WTC11 (cell line): ENCODE data around the gene CALHM4. TPM values are rescaled to one million over a fixed set of nuclear protein-coding genes. Genes with fewer than 3 reads are reported as not detected.

Experiments
- ATAC-seq: fragments of 200-7000 bp; cut with Tn5 transposase; 2 replicates; pipeline ENCODE4 v1.10.0; 2021; ENCODE audit warnings: mild to moderate bottlenecking, moderate library complexity
- CTCF ChIA-PET: fragments of 300-600 bp; sonication (Branson Sonifier 250); formaldehyde crosslinking; loops from one replicate; lab custom pipeline; 2021; ENCODE audit warnings: antibody characterized with exemption; lab: Charles Lee
- POLR2A ChIA-PET: fragments of 350-600 bp; sonication (Branson Sonifier 250); formaldehyde crosslinking; loops from one replicate; lab custom pipeline; 2021; ENCODE audit warnings: antibody characterized with exemption; lab: Charles Lee
- DNase-seq: peaks from one replicate; pipeline ENCODE4 v3.0.0; 2021; ENCODE audit warnings: low spot score
- H3K27ac Mint-ChIP-seq: 2 replicates; pipeline ENCODE4 v1.8.0; 2021; ENCODE audit warnings: mixed read lengths
- H3K27me3 Mint-ChIP-seq: 2 replicates; pipeline ENCODE4 v1.8.0; 2021; ENCODE audit warnings: low read depth, mild to moderate bottlenecking, moderate library complexity, mixed read lengths
- H3K36me3 Mint-ChIP-seq: 2 replicates; pipeline ENCODE4 v1.8.0; 2021; ENCODE audit warnings: mixed read lengths
- H3K4me1 Mint-ChIP-seq: 2 replicates; pipeline ENCODE4 v1.8.0; 2022; ENCODE audit warnings: mixed read lengths
- H3K4me3 Mint-ChIP-seq: 2 replicates; pipeline ENCODE4 v1.8.0; 2021; ENCODE audit warnings: mild to moderate bottlenecking, moderate library complexity, mixed read lengths
- H3K9me3 Mint-ChIP-seq: 2 replicates; pipeline ENCODE4 v1.8.0; 2021; ENCODE audit warnings: mixed read lengths
- ATF1 ChIP-seq: sonication (generic); formaldehyde crosslinking; IDR thresholded peaks from 2 replicates; pipeline ENCODE4 v1.8.1; 2023; ENCODE audit warnings: mild to moderate bottlenecking, moderate library complexity, missing genetic modification reagents
- CBFB ChIP-seq: sonication (generic); formaldehyde crosslinking; IDR thresholded peaks from 2 replicates; pipeline ENCODE4 v1.8.1; 2022; ENCODE audit warnings: mild to moderate bottlenecking, low read depth, missing genetic modification reagents
- ELF4 ChIP-seq: sonication (generic); formaldehyde crosslinking; IDR thresholded peaks from 2 replicates; pipeline ENCODE4 v1.8.1; 2022; ENCODE audit warnings: low read depth, mild to moderate bottlenecking, moderate library complexity, missing genetic modification reagents
- GABPB1 ChIP-seq: sonication (generic); formaldehyde crosslinking; IDR thresholded peaks from 2 replicates; pipeline ENCODE4 v1.8.1; 2023; ENCODE audit warnings: mild to moderate bottlenecking, missing genetic modification reagents
- GTF2I ChIP-seq: fragments of 250-450 bp; sonication (Bioruptor Pico); conservative IDR thresholded peaks from 2 replicates; pipeline ENCODE4 v1.4.0; 2021; ENCODE audit warnings: mild to moderate bottlenecking
- HMGA2 ChIP-seq: fragments of 250-450 bp; sonication (Bioruptor Pico); IDR thresholded peaks from 2 replicates; pipeline ENCODE4 v1.4.0; 2021; ENCODE audit warnings: mild to moderate bottlenecking, moderate library complexity
- JUN ChIP-seq: sonication (generic); formaldehyde crosslinking; IDR thresholded peaks from 2 replicates; pipeline ENCODE4 v1.8.0; 2023; ENCODE audit warnings: mild to moderate bottlenecking, missing genetic modification reagents
- MYBL2 ChIP-seq: sonication (generic); formaldehyde crosslinking; IDR thresholded peaks from 2 replicates; pipeline ENCODE4 v1.8.1; 2023; ENCODE audit warnings: mild to moderate bottlenecking, moderate library complexity, missing genetic modification reagents
- NFE2L1 ChIP-seq: sonication (generic); formaldehyde crosslinking; IDR thresholded peaks from 2 replicates; pipeline ENCODE4 v1.8.1; 2023; ENCODE audit warnings: missing genetic modification reagents
- NR2C2 ChIP-seq: sonication (generic); formaldehyde crosslinking; IDR thresholded peaks from 2 replicates; pipeline ENCODE4 v1.8.0; 2022; ENCODE audit warnings: mild to moderate bottlenecking, missing genetic modification reagents
- TEAD1 ChIP-seq: sonication (generic); formaldehyde crosslinking; IDR thresholded peaks from 2 replicates; pipeline ENCODE4 v1.8.0; 2022; ENCODE audit warnings: mild to moderate bottlenecking, missing genetic modification reagents
- TEAD4 ChIP-seq: sonication (generic); formaldehyde crosslinking; IDR thresholded peaks from 2 replicates; pipeline ENCODE4 v1.8.0; 2022; ENCODE audit warnings: mild to moderate bottlenecking, missing genetic modification reagents
- ZNF219 ChIP-seq: sonication (generic); formaldehyde crosslinking; IDR thresholded peaks from 2 replicates; pipeline ENCODE4 v1.8.0; 2023; ENCODE audit warnings: missing genetic modification reagents, mild to moderate bottlenecking, borderline replicate concordance
- ZNF232 ChIP-seq: sonication (generic); formaldehyde crosslinking; IDR thresholded peaks from 2 replicates; pipeline ENCODE4 v1.8.0; 2022; ENCODE audit warnings: mild to moderate bottlenecking, missing genetic modification reagents
- ZNF317 ChIP-seq: sonication (generic); formaldehyde crosslinking; IDR thresholded peaks from 2 replicates; pipeline ENCODE4 v1.8.1; 2023; ENCODE audit warnings: low read depth, mild to moderate bottlenecking, moderate library complexity, missing genetic modification reagents, borderline replicate concordance
- ZNF416 ChIP-seq: fragments of 250-450 bp; sonication (Bioruptor Pico); IDR thresholded peaks from 2 replicates; pipeline ENCODE4 v1.9.0; 2021; ENCODE audit warnings: mild to moderate bottlenecking, inconsistent platforms
- total RNA-seq: library from RNA; stranded (reverse); gene quantifications from 3 replicates; pipeline ENCODE4 v1.2.3, GENCODE V29; 2021
- TF ChIP-seq, protein P1 (sequence below): sonication (generic); formaldehyde crosslinking; IDR thresholded peaks from 2 replicates; pipeline ENCODE4 v1.8.0; 2022; ENCODE audit warnings: missing genetic modification reagents
- TF ChIP-seq, protein P2 (sequence below): fragments of 200-600 bp; IDR thresholded peaks from 2 replicates; pipeline ENCODE4 v1.8.0; 2022; ENCODE audit warnings: antibody characterized with exemption
- TF ChIP-seq, protein P3 (sequence below): fragments of 250-450 bp; sonication (Bioruptor Pico); IDR thresholded peaks from 2 replicates; pipeline ENCODE4 v1.9.0; 2021; ENCODE audit warnings: mild to moderate bottlenecking
- TF ChIP-seq, protein P4 (sequence below): sonication (generic); formaldehyde crosslinking; conservative IDR thresholded peaks from 2 replicates; pipeline ENCODE4 v1.8.1; 2022; ENCODE audit warnings: mild to moderate bottlenecking, missing genetic modification reagents
- TF ChIP-seq, protein P5 (sequence below): sonication (generic); formaldehyde crosslinking; IDR thresholded peaks from 2 replicates; pipeline ENCODE4 v1.8.1; 2022; ENCODE audit warnings: low read depth, missing genetic modification reagents, borderline replicate concordance
- TF ChIP-seq, protein P6 (sequence below): sonication (generic); formaldehyde crosslinking; IDR thresholded peaks from 2 replicates; pipeline ENCODE4 v1.8.0; 2022; ENCODE audit warnings: mild to moderate bottlenecking, missing genetic modification reagents
- TF ChIP-seq, protein P7 (sequence below): sonication (generic); formaldehyde crosslinking; IDR thresholded peaks from 2 replicates; pipeline ENCODE4 v1.8.1; 2023; ENCODE audit warnings: mild to moderate bottlenecking, missing genetic modification reagents

The CALHM4 gene
- total RNA-seq, 1 experiment from 2014 or later = not detected

DNA sequence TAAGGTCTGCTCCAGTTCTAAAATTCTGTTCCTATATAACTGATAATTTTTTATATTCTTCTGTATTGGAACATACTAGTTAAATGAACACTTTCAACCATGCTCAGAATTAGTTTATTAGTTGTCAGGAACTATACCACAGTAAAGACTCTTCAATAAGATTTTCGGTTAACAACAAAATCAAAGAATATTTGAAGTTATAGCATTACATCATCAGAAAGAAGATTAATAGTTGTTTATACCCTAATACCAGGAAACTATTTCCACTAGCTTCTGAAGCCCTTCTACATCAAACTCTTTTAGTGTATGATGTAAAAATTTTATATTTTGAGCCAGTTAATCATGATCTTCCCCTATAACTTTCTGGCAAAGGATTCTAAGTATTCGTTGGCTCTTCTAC is 6.6 kb downstream of the CALHM4 start (continued):
- TF ChIP-seq, protein P1, sequence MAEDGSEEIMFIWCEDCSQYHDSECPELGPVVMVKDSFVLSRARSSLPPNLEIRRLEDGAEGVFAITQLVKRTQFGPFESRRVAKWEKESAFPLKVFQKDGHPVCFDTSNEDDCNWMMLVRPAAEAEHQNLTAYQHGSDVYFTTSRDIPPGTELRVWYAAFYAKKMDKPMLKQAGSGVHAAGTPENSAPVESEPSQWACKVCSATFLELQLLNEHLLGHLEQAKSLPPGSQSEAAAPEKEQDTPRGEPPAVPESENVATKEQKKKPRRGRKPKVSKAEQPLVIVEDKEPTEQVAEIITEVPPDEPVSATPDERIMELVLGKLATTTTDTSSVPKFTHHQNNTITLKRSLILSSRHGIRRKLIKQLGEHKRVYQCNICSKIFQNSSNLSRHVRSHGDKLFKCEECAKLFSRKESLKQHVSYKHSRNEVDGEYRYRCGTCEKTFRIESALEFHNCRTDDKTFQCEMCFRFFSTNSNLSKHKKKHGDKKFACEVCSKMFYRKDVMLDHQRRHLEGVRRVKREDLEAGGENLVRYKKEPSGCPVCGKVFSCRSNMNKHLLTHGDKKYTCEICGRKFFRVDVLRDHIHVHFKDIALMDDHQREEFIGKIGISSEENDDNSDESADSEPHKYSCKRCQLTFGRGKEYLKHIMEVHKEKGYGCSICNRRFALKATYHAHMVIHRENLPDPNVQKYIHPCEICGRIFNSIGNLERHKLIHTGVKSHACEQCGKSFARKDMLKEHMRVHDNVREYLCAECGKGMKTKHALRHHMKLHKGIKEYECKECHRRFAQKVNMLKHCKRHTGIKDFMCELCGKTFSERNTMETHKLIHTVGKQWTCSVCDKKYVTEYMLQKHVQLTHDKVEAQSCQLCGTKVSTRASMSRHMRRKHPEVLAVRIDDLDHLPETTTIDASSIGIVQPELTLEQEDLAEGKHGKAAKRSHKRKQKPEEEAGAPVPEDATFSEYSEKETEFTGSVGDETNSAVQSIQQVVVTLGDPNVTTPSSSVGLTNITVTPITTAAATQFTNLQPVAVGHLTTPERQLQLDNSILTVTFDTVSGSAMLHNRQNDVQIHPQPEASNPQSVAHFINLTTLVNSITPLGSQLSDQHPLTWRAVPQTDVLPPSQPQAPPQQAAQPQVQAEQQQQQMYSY (CRISPR knock-in tag) = no peak
- TF ChIP-seq NFE2L1 (CRISPR knock-in tag) = no peak
- TF ChIP-seq HMGA2 (CRISPR knock-in tag) = no peak
- no peak for TF ChIP-seq NR2C2 (CRISPR knock-in tag)

DNA sequence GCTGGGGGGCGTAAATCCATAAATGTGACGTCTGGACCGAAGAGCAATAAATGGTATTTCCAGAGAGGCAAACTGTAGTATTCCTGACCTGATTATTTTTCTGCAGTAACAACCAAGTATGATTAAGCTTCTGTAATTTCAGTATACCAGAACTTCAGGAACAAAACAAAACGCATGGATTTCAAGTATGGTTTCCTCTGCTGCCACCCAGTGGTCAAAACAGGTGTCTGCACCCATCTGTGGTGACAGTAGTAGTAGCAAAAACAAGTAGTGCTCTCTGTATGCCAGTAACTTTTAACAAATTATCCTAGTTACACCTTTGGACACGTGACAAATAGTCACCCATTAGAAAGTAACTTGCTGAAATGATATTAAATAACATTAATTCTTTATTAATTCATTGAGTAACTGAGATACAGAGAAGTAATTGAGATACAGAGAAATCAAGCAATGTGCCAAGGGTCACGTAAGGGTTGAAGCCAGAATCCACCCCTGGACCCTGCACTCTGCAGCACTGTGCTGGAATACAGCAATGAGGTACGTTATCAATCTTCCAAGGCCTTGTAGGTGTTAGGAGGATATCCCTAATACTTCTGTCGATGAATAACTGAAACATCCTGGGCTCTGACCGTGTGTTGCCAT is 7.9 kb downstream of the CALHM4 start:
- DNase-seq (peak; percentile 77), ATAC-seq (peak; percentile 80)
- POLR2A ChIA-PET = no interaction called here
- H3K4me3 Mint-ChIP-seq = peak overlapping the region; percentile 34
- no peaks in the 10 kb centered on the region for H3K36me3 Mint-ChIP-seq
- no peaks in the 10 kb centered on the region for H3K9me3 Mint-ChIP-seq
- no peak for TF ChIP-seq TEAD4 (CRISPR knock-in tag)
- TF ChIP-seq, protein P2, sequence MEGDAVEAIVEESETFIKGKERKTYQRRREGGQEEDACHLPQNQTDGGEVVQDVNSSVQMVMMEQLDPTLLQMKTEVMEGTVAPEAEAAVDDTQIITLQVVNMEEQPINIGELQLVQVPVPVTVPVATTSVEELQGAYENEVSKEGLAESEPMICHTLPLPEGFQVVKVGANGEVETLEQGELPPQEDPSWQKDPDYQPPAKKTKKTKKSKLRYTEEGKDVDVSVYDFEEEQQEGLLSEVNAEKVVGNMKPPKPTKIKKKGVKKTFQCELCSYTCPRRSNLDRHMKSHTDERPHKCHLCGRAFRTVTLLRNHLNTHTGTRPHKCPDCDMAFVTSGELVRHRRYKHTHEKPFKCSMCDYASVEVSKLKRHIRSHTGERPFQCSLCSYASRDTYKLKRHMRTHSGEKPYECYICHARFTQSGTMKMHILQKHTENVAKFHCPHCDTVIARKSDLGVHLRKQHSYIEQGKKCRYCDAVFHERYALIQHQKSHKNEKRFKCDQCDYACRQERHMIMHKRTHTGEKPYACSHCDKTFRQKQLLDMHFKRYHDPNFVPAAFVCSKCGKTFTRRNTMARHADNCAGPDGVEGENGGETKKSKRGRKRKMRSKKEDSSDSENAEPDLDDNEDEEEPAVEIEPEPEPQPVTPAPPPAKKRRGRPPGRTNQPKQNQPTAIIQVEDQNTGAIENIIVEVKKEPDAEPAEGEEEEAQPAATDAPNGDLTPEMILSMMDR = peak; percentile 83
- TF ChIP-seq, all 79 proteins: peak for 1
- no peaks in the 10 kb centered on the region for H3K27me3 Mint-ChIP-seq
- CTCF ChIA-PET = interaction anchor here (0.6 to 3.2 kb wide), 28 partner anchors 8 to 343 kb away, joined by 3 to 44 read pairs (median 4); partner anchors contain the start of genes CALHM4, CALHM5, RSPH4A and RWDD1
- 0 out of 2 replicates have a peak overlapping the region, but pooled peaks have one; percentile 20 for H3K27ac Mint-ChIP-seq
- peaks cover 4% of the 10 kb centered on the region for H3K4me1 Mint-ChIP-seq

DNA sequence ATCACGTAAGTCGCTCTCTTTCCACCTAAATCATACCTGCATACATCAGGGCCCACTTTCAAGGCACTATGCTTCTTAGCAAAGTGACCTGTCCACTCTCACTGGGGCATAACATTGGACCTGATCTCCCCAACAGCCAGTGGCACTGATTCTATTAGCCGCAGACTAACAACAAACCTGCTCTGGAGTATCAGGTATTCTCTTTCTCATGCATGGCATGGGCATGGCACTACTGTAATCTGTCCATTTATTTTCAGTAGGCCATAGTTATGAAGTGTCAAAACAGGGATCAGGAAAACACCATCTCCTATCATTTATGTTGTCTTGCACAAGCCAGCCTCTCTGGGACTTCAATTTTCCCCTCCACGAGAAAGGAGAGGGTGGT is 8.5 kb downstream of the CALHM4 start:
- no peak for TF ChIP-seq ZNF317 (CRISPR knock-in tag)
- no peak for TF ChIP-seq ATF1 (CRISPR knock-in tag)
- TF ChIP-seq, protein P3, sequence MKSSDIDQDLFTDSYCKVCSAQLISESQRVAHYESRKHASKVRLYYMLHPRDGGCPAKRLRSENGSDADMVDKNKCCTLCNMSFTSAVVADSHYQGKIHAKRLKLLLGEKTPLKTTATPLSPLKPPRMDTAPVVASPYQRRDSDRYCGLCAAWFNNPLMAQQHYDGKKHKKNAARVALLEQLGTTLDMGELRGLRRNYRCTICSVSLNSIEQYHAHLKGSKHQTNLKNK (CRISPR knock-in tag) = no peak
- TF ChIP-seq GTF2I (CRISPR knock-in tag) = no peak
- TF ChIP-seq JUN (CRISPR knock-in tag) = no peak
- no peak for TF ChIP-seq TEAD1 (CRISPR knock-in tag)
- TF ChIP-seq ZNF232 (CRISPR knock-in tag) = no peak
- no peak for TF ChIP-seq CBFB (CRISPR knock-in tag)
- TF ChIP-seq, protein P4, sequence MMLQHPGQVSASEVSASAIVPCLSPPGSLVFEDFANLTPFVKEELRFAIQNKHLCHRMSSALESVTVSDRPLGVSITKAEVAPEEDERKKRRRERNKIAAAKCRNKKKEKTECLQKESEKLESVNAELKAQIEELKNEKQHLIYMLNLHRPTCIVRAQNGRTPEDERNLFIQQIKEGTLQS (CRISPR knock-in tag) = no peak
- TF ChIP-seq, protein P5, sequence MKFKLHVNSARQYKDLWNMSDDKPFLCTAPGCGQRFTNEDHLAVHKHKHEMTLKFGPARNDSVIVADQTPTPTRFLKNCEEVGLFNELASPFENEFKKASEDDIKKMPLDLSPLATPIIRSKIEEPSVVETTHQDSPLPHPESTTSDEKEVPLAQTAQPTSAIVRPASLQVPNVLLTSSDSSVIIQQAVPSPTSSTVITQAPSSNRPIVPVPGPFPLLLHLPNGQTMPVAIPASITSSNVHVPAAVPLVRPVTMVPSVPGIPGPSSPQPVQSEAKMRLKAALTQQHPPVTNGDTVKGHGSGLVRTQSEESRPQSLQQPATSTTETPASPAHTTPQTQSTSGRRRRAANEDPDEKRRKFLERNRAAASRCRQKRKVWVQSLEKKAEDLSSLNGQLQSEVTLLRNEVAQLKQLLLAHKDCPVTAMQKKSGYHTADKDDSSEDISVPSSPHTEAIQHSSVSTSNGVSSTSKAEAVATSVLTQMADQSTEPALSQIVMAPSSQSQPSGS (CRISPR knock-in tag) = no peak
- TF ChIP-seq, protein P6, sequence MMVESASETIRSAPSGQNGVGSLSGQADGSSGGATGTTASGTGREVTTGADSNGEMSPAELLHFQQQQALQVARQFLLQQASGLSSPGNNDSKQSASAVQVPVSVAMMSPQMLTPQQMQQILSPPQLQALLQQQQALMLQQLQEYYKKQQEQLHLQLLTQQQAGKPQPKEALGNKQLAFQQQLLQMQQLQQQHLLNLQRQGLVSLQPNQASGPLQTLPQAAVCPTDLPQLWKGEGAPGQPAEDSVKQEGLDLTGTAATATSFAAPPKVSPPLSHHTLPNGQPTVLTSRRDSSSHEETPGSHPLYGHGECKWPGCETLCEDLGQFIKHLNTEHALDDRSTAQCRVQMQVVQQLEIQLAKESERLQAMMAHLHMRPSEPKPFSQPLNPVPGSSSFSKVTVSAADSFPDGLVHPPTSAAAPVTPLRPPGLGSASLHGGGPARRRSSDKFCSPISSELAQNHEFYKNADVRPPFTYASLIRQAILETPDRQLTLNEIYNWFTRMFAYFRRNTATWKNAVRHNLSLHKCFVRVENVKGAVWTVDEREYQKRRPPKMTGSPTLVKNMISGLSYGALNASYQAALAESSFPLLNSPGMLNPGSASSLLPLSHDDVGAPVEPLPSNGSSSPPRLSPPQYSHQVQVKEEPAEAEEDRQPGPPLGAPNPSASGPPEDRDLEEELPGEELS (CRISPR knock-in tag) = no peak
- TF ChIP-seq, protein P7, sequence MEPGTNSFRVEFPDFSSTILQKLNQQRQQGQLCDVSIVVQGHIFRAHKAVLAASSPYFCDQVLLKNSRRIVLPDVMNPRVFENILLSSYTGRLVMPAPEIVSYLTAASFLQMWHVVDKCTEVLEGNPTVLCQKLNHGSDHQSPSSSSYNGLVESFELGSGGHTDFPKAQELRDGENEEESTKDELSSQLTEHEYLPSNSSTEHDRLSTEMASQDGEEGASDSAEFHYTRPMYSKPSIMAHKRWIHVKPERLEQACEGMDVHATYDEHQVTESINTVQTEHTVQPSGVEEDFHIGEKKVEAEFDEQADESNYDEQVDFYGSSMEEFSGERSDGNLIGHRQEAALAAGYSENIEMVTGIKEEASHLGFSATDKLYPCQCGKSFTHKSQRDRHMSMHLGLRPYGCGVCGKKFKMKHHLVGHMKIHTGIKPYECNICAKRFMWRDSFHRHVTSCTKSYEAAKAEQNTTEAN (CRISPR knock-in tag) = no peak
- no peak for TF ChIP-seq MYBL2 (CRISPR knock-in tag)
- TF ChIP-seq ELF4 (CRISPR knock-in tag) = no peak
- no peak for TF ChIP-seq ZNF416
- no peak for TF ChIP-seq ZNF219
- TF ChIP-seq GABPB1 (CRISPR knock-in tag) = no peak
- TF ChIP-seq, all 79 proteins: peak for 0
- CTCF ChIA-PET = interaction anchor here (1.1 to 3.5 kb wide), 7 partner anchors 9 to 293 kb away, joined by 3 to 31 read pairs (median 8); partner anchors contain the start of gene RWDD1
- Mint-ChIP-seq H3K4me3 (no peak overlapping the region), H3K36me3 (no peaks in the 10 kb centered on the region), H3K9me3 (no peaks in the 10 kb centered on the region), H3K4me1 (peaks cover 4% of the 10 kb centered on the region), H3K27ac (no peak overlapping the region), H3K27me3 (no peaks in the 10 kb centered on the region; the same call in 1 of the 2 replicates)
- DNase-seq = no peak
- POLR2A ChIA-PET = no interaction called here
- ATAC-seq = no peak
